DND-41 (cell line): Measurements from ENCODE around the gene DIO1.

Source experiments
- EZH2 ChIP-seq: IDR thresholded peaks from 3 replicates; pipeline ENCODE4 v1.6.1; 2012; ENCODE audit warnings: borderline replicate concordance, low read depth, mild to moderate bottlenecking, moderate library complexity, low read length, inconsistent platforms; ENCODE audit not compliant: severe bottlenecking
- TF ChIP-seq, protein P1 (sequence below): IDR thresholded peaks from 2 replicates; pipeline ENCODE4 v1.5.1; 2012; ENCODE audit warnings: borderline replicate concordance, low read length, moderate library complexity, mild to moderate bottlenecking; ENCODE audit not compliant: poor library complexity, severe bottlenecking; ENCODE audit errors: extremely low read depth

DNA sequence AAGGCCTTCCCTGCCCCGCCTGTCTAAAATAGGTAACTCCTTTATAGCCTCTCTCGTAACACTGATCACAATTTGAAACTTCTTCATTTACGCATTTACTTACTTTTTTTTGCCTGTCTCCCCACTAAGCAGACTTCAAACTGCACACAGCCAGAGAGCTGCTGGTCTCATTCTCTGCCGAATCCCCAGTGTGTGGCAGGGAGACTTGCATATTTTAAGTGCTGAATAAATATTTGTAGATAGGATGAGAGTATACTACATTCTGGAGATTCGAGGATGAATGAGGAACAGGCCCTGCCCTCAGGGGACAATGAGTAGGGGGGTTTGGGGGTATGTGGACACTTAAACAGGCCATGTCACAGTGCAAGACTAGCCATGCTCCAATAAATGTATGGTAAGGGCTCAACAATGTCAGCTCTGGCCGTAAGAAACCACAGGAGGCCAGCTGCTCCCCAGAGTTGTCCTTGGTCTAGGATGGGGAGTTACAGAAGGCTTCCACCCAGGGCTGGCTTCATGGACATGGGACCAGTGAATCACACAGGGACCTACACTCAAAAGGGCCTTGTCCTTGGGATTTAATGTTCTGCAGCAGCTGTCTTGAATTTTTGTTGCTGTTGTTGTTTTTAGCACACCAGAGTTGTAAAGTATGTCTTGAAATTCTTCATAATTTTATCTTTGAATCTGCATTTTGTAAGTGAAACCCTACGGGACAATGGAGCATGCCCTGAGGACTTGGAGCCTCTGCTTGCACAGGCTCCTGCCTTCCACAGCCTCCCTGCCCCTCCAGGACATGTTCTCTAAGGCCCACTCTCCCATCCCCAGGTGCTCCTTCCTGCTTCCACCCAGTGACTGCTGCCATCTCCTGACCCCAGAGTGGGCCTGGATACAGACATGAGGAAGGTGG lies 8.5 kb downstream of the DIO1 start:
- TF ChIP-seq, protein P1, sequence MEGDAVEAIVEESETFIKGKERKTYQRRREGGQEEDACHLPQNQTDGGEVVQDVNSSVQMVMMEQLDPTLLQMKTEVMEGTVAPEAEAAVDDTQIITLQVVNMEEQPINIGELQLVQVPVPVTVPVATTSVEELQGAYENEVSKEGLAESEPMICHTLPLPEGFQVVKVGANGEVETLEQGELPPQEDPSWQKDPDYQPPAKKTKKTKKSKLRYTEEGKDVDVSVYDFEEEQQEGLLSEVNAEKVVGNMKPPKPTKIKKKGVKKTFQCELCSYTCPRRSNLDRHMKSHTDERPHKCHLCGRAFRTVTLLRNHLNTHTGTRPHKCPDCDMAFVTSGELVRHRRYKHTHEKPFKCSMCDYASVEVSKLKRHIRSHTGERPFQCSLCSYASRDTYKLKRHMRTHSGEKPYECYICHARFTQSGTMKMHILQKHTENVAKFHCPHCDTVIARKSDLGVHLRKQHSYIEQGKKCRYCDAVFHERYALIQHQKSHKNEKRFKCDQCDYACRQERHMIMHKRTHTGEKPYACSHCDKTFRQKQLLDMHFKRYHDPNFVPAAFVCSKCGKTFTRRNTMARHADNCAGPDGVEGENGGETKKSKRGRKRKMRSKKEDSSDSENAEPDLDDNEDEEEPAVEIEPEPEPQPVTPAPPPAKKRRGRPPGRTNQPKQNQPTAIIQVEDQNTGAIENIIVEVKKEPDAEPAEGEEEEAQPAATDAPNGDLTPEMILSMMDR: no peak
- no peak for TF ChIP-seq EZH2
